Ureter (tissue), 1 donor: ENCODE measurements around the gene KRTAP9-7. TPM values are rescaled to one million over a fixed set of nuclear protein-coding genes. Genes with fewer than 3 reads are reported as not detected.
"Not testable (repeated sequence)": the region's sequence is repeated elsewhere in the genome, so short reads cannot be mapped to it uniquely, and the experiment has no call there.

Source experiments
- DNase-seq: peaks from one replicate; pipeline ENCODE4 v3.0.0-alpha.2; 2020; ENCODE audit warnings: low spot score
- total RNA-seq: library from RNA; stranded (reverse); gene quantifications from one replicate; pipeline ENCODE4 v1.2.4, GENCODE V29; 2023
- donor health status: DM: yes; HTN: yes; CAD: no.

Gene KRTAP9-7
- not detected for total RNA-seq

DNA sequence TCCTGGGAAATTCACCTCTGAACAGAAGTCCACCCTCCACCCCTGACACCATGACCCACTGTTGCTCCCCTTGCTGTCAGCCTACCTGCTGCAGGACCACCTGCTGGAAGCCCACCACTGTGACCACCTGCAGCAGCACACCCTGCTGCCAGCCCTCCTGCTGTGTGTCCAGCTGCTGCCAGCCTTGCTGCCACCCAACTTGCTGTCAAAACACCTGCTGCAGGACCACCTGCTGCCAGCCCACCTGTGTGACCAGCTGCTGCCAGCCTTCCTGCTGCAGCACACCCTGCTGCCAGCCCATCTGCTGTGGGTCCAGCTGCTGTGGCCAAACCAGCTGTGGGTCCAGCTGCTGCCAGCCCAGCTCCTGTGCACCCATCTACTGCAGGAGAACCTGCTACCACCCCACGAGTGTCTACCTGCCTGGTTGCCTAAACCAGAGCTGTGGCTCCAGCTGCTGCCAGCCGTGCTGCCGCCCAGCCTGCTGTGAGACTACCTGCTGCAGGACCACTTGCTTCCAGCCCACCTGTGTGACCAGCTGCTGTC lies at the start of gene KRTAP9-7:
Gene KRTAP9-7, plus strand, starts transcription at position 51 of the 543 bp plus-strand sequence. Its CDS starts 0 bp downstream, at position 51.
- not testable (repeated sequence) for DNase-seq

DNA sequence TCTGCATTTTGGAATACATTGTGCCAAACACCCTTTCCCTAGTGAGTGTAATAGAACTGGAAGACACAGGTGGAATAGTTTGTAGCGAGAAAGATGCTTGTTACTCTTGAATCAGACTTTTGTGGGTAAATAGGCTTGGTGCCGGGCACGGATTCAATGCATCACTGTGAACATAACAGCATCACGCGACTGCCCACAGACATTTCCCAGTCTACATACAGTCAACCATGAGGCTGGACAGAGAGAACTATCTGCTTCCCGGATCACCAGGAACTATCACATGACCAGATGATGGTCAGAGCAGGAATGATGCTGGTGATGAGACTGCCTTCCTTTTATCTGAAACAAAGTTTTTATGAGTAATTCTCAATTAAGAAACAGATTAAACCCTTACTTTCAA lies 49.4 kb upstream of the KRTAP9-7 start:
- no peak for DNase-seq

GRCh38 chr17:41226598-41227095 lies 48.9 kb upstream of the KRTAP9-7 start, which contains the start of gene KRTAP9-2:
KRTAP9-2 (plus strand) TSS chr17:41226648; CDS start chr17:41226655, 7 bp downstream.
- not testable (repeated sequence) for DNase-seq

DNA sequence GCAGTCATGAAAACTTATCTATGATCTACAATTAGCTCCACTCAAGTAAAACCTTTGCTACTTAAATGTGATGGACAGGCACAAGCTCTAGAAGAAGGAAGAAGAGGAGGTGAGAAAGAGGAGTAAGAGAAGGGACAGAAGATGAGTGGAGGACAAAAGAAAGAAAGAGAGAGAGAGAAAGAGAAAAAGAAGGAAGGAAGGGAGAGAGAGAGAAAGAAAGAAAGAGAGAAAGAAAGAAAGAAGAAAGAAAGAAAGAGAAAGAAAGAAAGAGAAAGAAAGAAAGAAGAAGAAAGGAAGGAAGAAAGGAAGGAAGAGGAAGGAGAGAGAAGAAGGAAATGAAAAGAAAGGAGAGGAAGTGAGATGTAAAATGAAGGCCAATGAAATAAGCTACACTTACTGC lies 45.4 kb upstream of the KRTAP9-7 start:
- DNase-seq = no peak

GRCh38 chr17:41231731-41232130 lies 43.8 kb upstream of the KRTAP9-7 start:
- no peak for DNase-seq

GRCh38 chr17:41232399-41233105 lies 42.9 kb upstream of the KRTAP9-7 start, which contains the start of gene KRTAP9-3:
KRTAP9-3 (plus strand) TSS chr17:41232449; CDS start chr17:41232502, 53 bp downstream.
- DNase-seq = not testable (repeated sequence)

DNA sequence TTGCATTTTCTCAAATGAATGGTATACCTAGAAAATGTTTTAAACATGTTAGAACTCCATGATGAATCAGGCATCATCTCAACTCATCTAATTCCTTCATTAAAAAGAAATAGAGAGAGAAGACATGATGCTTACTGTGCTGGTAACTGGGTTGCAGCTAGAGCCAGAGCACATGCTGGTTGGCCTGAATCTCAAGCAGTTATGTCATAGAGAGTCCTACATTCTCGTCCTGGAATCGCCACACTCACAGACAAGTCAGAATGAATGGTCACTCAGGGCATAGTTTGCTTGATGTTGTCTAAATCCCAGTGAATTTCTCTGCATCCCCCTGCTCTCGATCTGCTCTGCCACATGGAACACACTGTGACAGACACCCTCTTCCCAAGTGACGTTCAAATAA lies 38.4 kb upstream of the KRTAP9-7 start:
- DNase-seq = not testable (repeated sequence)

- not testable (repeated sequence) for DNase-seq
These were observed 37.5 kb upstream of the KRTAP9-7 start, which contains the start of gene KRTAP9-8 for GRCh38 chr17:41237949-41238437. KRTAP9-8 (plus strand) TSS chr17:41237999; CDS start chr17:41238052, 53 bp downstream.

DNA sequence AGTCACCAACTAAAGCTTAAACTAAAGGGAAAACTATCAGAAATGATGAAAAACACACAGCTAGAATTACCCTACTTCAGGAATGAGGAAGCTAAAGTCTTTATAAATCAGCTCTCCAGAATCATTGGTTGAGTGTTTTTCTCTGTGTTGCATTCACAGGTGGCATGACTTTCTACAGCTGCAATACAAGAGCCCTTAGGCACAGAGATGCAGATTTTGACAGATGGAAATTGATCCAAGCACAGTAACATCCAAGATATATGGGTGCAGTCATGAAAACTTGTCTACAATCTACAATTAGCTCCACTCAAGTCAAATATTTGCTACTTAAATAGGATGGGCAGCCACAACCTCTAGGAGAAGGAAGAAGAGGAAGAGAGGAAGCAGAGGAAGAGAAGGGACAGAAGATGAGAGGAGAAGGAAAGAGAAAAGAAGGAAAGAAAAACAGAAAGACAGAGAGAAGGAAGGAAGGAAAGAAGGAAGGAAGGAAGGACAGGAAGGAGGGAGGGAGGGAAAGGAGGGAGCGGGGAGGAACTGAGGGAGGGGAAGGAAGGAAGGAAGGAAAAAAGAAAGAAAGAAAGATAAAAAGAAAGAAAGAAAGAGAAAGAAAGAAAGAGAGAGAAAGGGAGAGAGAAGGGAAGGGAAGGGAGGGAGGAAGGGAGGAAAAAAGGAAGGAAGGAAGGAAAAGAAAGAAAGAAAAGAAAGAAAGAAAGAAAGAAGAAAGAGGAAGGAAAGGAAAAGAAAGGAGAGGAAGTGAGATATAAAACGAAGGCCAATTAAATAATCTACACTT lies 28.3 kb upstream of the KRTAP9-7 start:
- not testable (repeated sequence) for DNase-seq

DNA sequence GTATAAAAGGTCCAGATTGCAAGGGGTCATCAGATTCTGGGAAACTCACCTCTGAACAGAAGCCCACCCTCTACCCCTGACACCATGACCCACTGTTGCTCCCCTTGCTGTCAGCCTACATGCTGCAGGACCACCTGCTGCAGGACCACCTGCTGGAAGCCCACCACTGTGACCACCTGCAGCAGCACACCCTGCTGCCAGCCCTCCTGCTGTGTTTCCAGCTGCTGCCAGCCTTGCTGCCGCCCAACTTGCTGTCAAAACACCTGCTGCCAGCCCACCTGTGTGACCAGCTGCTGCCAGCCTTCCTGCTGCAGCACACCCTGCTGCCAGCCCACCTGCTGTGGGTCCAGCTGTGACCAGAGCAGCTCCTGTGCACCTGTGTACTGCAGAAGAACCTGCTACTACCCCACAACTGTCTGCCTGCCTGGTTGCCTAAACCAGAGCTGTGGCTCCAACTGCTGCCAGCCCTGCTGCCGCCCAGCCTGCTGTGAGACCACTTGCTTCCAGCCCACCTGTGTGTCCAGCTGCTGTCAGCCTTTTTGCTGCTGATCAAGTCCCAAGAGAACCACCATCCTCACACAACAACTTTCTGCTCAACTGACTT lies 25.8 kb upstream of the KRTAP9-7 start, which contains the start of gene KRTAP9-4:
Gene KRTAP9-4, plus strand, starts transcription at position 51 of the 604 bp plus-strand sequence. Its CDS starts 34 bp downstream, at position 85.
- not testable (repeated sequence) for DNase-seq

GRCh38 chr17:41251261-41251660 lies 24.2 kb upstream of the KRTAP9-7 start:
- DNase-seq = no peak

- DNase-seq = no peak
These were observed 20.6 kb upstream of the KRTAP9-7 start for GRCh38 chr17:41254861-41255260.

- not testable (repeated sequence) for DNase-seq
These were observed 19.9 kb upstream of the KRTAP9-7 start, which contains the start of gene KRTAP9-9 for GRCh38 chr17:41255381-41256290. KRTAP9-9 (plus strand) TSS chr17:41255384.

GRCh38 chr17:41256291-41256685 lies 19.2 kb upstream of the KRTAP9-7 start:
- no peak for DNase-seq

DNA sequence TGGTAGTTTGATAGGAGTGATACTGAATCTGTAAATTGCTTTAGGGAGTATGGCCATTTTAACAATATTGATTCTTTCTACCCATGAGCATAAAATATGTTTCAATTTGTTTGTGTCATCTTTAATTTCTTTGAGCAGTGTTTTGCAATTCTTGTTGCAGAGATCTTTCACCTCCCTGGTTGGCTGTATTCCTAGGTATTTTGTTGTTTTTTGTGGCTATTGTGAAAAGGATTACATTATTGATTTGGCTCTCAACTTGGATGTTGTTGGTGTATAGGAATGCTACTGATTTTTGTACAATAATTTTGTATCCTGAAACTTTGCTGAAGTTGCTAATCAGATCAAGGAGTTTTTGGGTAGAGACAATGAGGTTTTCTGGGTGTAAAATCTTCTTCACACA lies 17.1 kb upstream of the KRTAP9-7 start:
- no peak for DNase-seq

- no peak for DNase-seq
These were observed 12.3 kb upstream of the KRTAP9-7 start for GRCh38 chr17:41263212-41263611.

DNA sequence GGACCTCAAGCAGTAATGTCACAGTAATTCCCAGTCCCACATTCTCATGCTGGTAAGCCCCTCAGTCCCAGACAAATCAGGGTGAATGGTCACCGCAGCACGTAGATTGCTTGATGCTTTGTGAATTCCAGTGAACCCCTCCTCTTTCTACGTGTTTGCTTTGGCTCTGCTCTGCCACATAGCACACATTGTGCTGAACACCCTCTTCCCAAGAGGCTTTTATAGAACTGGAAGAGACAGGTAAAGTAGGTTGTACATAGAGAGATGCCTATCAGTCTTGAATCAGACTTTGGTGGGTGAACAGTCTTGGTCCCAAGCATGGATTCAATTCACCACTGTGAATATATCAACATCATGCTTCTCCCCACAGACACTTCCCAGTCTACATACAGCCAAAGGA lies 10.9 kb upstream of the KRTAP9-7 start:
- no peak for DNase-seq

DNA sequence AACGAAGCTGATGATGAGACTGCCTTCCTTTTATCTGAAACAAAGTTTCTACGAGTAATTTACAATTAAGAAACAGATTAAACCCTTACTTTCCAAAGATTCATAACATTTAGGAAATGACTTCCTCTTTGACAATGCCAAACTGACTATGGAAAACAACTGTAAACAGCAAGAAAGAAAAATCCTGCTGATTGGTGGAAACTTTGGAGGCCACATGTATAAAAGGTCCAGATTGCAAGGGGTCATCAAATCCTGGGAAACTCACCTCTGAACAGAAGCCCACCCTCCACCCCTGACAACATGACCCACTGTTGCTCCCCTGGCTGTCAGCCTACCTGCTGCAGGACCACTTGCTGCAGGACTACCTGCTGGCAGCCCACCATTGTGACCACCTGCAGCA lies 10.4 kb upstream of the KRTAP9-7 start, which contains the start of gene KRTAP9-6:
Gene KRTAP9-6, plus strand, starts transcription at position 301 of the 400 bp plus-strand sequence. Its CDS starts 0 bp downstream, at position 301.
- DNase-seq = no peak

DNA sequence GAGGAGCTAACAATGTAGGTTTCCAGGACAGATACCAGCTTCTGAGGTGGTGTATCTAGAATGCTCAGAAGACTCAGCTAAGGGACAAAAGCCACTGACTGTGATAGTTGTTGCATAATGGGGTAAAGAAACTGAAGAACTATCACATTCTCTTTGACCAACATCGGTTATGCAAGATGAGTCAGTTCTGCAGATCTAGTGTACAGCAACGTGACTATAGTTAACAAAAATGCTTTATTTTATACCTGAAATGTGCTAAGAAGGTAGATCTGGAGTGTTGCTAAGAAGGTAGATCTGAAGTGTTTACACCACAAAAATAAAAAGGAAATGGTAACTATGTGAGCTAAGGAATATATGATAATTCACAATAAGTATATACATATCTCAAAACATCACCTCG lies 7.8 kb upstream of the KRTAP9-7 start:
- DNase-seq = no peak

DNA sequence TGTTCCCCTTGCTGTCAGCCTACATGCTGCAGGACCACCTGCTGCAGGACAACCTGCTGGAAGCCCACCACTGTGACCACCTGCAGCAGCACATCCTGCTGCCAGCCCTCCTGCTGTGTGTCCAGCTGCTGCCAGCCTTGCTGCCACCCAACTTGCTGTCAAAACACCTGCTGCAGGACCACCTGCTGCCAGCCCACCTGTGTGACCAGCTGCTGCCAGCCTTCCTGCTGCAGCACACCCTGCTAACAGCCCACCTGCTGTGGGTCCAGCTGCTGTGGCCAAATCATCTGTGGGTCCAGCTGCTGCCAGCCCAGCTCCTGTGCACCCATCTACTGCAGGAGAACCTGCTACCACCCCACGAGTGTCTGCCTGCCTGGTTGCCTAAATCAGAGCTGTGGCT lies 4.2 kb upstream of the KRTAP9-7 start:
- DNase-seq = not testable (repeated sequence)
